Stimulated activated CD4-positive, alpha-beta T cell treated with anti-CD3 and anti-CD28 coated beads, Interleukin-12 subunit alpha, Interleukin-12 subunit beta, amount 100 ng/mL, for 48 hours (primary cell): ENCODE results near the gene NR2E1.

Source experiments
- DNase-seq, 3 donors: peaks; one replicate each; pipeline ENCODE4 v3.0.0-alpha.2; 2020; ENCODE audit warnings: low read depth in 2 of 3, low spot score in 1 of 3

Gene NR2E1

GRCh38 chr6:108207013-108207412 lies 41.2 kb downstream of the NR2E1 start:
- DNase-seq: no peak

DNA sequence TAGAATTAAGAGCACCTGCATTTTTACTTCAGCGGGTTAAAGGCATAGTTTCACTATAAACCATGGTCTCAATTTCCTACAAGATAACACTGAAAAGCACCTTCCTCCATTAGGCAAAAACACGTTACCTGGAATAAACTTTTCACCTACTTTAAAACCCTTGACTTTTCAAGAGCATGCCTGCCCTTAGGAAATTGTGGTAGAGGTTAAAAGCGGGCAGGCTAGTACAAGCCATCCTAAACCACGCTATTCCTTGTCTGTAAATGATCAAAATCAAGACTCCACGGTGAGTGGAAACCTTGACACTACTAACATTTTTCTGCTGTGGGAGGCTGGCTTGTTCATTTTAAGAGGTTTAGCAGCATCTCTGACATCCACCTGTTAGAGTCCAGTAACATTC lies 43.9 kb downstream of the NR2E1 start:
- DNase-seq: no peak

GRCh38 chr6:108210556-108210955 lies 44.7 kb downstream of the NR2E1 start:
- DNase-seq: no peak

GRCh38 chr6:108211671-108212070 lies 45.8 kb downstream of the NR2E1 start:
- no peak for DNase-seq

GRCh38 chr6:108222064-108222463 lies 56.2 kb downstream of the NR2E1 start:
- no peak for DNase-seq

DNA sequence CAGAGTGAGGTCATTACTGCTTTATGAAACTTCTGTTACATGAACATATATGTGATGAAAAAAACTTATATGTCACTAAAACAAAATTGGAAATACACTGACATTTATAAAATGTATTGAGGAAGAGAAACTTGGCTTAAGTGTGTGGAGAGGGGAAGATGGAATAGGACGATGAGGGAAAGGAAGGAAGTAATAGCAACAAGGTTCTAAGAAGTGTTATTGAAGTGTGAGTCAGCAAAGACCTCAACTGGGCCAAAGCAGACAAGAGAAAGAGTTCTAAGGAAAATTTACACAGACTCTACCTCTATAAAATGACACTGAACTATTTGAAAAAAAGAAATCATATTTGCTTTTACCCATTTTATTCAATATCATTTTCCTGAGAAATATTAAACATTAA lies 56.7 kb downstream of the NR2E1 start:
- DNase-seq: no peak

DNA sequence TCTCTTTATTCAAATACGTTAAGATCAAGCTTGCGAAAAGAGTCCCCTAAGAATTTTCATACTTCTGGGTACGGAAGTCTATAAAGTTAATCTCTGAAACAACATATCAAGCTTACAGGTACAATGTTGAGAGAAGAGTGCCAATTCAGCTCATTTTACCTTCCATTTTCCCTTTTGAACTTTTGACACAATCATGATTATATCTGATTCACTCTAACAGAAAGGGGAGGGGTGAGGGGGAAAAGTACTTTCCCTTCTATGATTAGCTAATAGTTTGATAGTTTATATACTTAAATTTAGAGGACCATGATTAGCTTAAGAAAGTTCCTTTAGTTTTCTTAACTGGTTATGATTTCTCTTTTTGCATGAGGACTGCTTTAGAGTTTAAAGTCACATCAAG lies 61.5 kb downstream of the NR2E1 start:
- DNase-seq: no peak

DNA sequence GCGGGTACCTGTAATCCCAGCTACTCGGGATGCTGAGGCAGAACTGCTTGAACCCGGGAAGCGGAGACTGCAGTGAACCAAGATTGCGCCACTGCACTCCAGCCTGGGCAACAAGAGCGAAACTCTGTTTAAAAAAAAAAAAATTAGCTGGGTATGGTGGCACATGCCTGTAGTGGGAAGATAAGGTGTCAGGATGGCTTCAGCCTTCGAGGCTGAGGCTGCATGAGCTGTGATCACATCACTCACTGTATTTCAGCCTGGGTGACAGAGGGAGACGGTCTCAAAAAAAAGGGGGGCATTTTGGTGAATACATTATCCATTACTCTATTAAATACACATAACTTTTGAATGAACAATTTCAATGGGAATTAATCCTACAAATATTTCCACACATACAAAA lies 62.6 kb downstream of the NR2E1 start:
- no peak for DNase-seq

GRCh38 chr6:108235127-108235526 lies 69.3 kb downstream of the NR2E1 start:
- DNase-seq: no peak

GRCh38 chr6:108236791-108237190 lies 71.0 kb downstream of the NR2E1 start:
- no peak for DNase-seq

GRCh38 chr6:108238322-108238721 lies 72.5 kb downstream of the NR2E1 start:
- no peak for DNase-seq
